ENCODE results near the gene PHYHD1. TPM values are rescaled to one million over a fixed set of nuclear protein-coding genes. Genes with fewer than 3 reads are reported as not detected.
A peak's percentile ranks its signal among the peaks of the same experiment; 100 is the strongest.

Gene PHYHD1
- total and polyA plus RNA-seq, 2 of the 13 experiments (the other 11 are each of a cell fraction or from before 2014, with no cell fraction given) = 10.6 to 25.3 TPM

GRCh38 chr9:128947527-128948301 is 26.9 kb downstream of the PHYHD1 start, which contains the start of the genes DOLK and NUP188 (continued):
- TF ChIP-seq DMTF1 (CRISPR knock-in tag; IDR thresholded peaks at IDR 0.05) (no peak), ZNF101 (CRISPR knock-in tag; IDR thresholded peaks at IDR 0.05; ENCODE audit: borderline replicate concordance, low read depth) (no peak), YEATS2 (CRISPR knock-in tag; IDR thresholded peaks at IDR 0.05; ENCODE audit: borderline replicate concordance) (peak; percentile 80; the same call in 1 of the 2 replicates), ZFX (CRISPR knock-in tag; IDR thresholded peaks at IDR 0.05; ENCODE audit: low read depth) (peak; percentile 16), HMG20A (CRISPR knock-in tag; IDR thresholded peaks at IDR 0.05; ENCODE audit: borderline replicate concordance) (no peak), SUZ12 (IDR thresholded peaks at IDR 0.05; ENCODE audit: low read depth, low read length) (no peak), KDM2A (CRISPR knock-in tag; IDR thresholded peaks at IDR 0.05; ENCODE audit: borderline replicate concordance, low read depth) (peak; percentile 96), SP1 (IDR thresholded peaks at IDR 0.05) (no peak), SP1 (CRISPR knock-in tag; IDR thresholded peaks at IDR 0.05) (peak; percentile 98), ZNF460 (CRISPR knock-in tag; IDR thresholded peaks at IDR 0.05; ENCODE audit: borderline replicate concordance) (no peak; the same call in 1 of the 2 replicates), BCL3 (CRISPR knock-in tag; IDR thresholded peaks at IDR 0.05) (peak; percentile 17; the same call in 1 of the 2 replicates), NFIB (CRISPR knock-in tag; IDR thresholded peaks at IDR 0.05; ENCODE audit: borderline replicate concordance) (no peak), ZNF207 (IDR thresholded peaks at IDR 0.05; ENCODE audit: borderline replicate concordance) (no peak; the same call in 1 of the 2 replicates), ZNF280B (CRISPR knock-in tag; IDR thresholded peaks at IDR 0.05; ENCODE audit: borderline replicate concordance) (no peak), RBFOX2 (IDR thresholded peaks at IDR 0.05; ENCODE audit: low read depth, low read length) (peak; percentile 98), HOXA5 (CRISPR knock-in tag; IDR thresholded peaks at IDR 0.05) (peak; percentile 81; the same call in 1 of the 2 replicates), ZNF224 (CRISPR knock-in tag; IDR thresholded peaks at IDR 0.05) (no peak), RXRA (CRISPR knock-in tag; IDR thresholded peaks at IDR 0.05) (peak; percentile 50), RAD51 (IDR thresholded peaks at IDR 0.05; ENCODE audit: borderline replicate concordance) (peak; percentile 99), ARNTL (CRISPR knock-in tag; IDR thresholded peaks at IDR 0.05) (peak; percentile 96), ATAD3A (CRISPR knock-in tag; IDR thresholded peaks at IDR 0.05) (0 out of 2 replicates have a peak, but pooled peaks have one; percentile 23), THRA (CRISPR knock-in tag; IDR thresholded peaks at IDR 0.05; ENCODE audit: borderline replicate concordance) (no peak)
- TF ChIP-seq, protein P1, sequence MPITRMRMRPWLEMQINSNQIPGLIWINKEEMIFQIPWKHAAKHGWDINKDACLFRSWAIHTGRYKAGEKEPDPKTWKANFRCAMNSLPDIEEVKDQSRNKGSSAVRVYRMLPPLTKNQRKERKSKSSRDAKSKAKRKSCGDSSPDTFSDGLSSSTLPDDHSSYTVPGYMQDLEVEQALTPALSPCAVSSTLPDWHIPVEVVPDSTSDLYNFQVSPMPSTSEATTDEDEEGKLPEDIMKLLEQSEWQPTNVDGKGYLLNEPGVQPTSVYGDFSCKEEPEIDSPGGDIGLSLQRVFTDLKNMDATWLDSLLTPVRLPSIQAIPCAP (CRISPR knock-in tag; IDR thresholded peaks at IDR 0.05; ENCODE audit: low read depth) = no peak
